ENCODE data around the gene CGB7. TPM values are rescaled to one million over a fixed set of nuclear protein-coding genes. Genes with fewer than 3 reads are reported as not detected.

The CGB7 gene
- total and polyA plus RNA-seq, 9 of the 15 experiments (the other 6 are each of a cell fraction or from before 2014, with no cell fraction given): not detected

DNA sequence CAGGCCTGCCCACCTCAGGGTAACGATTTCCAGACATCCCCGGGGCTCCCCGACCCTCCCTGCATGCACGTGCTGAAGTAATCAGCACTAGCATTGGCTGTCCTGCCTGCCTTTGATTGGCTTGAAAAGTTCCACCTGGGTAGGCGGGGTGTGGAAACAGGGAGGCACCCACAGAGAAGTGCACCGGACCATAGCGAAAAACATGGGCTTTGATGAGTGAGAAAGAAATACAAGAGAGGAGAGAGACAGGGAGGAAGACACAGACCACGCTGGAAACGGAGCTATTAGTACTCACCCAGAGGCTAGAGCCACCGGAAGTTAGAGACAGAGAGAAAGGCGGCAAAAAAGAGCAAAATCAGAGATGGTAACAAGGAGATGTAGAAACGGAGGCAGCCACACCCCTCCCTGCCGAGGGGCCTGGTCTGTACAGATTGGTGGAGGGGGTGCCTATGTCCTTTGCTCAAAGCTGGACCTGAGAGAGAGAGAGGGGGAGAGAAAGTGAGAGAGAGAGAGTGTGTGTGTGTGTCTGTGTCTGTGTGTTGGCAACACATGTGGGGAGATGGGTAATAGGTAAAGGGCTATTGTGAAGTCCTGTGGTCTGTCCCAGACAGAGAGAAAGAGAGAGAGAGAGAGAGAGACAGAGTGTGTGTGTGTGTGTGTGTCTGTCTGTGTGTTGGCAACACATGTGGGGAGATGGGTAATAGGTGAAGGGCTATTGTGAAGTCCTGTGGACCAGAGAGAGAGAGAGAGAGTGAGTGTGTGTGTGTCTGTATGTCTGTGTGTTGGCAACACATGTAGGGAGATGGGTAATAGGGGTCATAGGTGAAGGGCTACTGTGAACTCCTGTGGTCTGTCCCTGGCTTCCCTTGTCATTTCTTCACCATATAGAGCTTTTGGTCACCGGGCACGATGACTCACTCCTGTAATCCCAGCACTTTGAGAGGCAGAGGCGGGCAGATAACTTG, 36.3 kb downstream of the CGB7 start (continued):
- TF ChIP-seq NR2C2 (CRISPR knock-in tag; IDR thresholded peaks at IDR 0.05): no peak
- TF ChIP-seq NR2C2 (tag; IDR thresholded peaks at IDR 0.05): peak; percentile 86
- 0 out of 2 replicates have a peak, but pooled peaks have one; percentile 17 for TF ChIP-seq CBFA2T3 (IDR thresholded peaks at IDR 0.05)
- TF ChIP-seq, protein P1, sequence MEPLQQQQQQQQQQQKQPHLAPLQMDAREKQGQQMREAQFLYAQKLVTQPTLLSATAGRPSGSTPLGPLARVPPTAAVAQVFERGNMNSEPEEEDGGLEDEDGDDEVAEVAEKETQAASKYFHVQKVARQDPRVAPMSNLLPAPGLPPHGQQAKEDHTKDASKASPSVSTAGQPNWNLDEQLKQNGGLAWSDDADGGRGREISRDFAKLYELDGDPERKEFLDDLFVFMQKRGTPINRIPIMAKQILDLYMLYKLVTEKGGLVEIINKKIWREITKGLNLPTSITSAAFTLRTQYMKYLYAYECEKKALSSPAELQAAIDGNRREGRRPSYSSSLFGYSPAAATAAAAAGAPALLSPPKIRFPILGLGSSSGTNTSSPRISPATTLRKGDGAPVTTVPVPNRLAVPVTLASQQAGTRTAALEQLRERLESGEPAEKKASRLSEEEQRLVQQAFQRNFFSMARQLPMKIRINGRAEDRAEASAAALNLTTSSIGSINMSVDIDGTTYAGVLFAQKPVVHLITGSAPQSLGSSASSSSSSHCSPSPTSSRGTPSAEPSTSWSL (CRISPR knock-in tag; IDR thresholded peaks at IDR 0.05; ENCODE audit: borderline replicate concordance): no peak
- no peak for TF ChIP-seq HIVEP1 (CRISPR knock-in tag; IDR thresholded peaks at IDR 0.05)
- no peak for TF ChIP-seq NFIX (CRISPR knock-in tag; IDR thresholded peaks at IDR 0.05; ENCODE audit: low read depth)
- TF ChIP-seq NR2F6 (CRISPR knock-in tag; IDR thresholded peaks at IDR 0.05): no peak
- no peak for TF ChIP-seq NCOA6 (IDR thresholded peaks at IDR 0.05)
- no peak for TF ChIP-seq TAF1 (IDR thresholded peaks at IDR 0.05; ENCODE audit: control insufficient read depth, extremely low read depth, insufficient read depth, low read length, severe bottlenecking)
- TF ChIP-seq, protein P2, sequence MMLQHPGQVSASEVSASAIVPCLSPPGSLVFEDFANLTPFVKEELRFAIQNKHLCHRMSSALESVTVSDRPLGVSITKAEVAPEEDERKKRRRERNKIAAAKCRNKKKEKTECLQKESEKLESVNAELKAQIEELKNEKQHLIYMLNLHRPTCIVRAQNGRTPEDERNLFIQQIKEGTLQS (IDR thresholded peaks at IDR 0.05): peak; percentile 84
- TF ChIP-seq, protein P2 (CRISPR knock-in tag; conservative IDR thresholded peaks at IDR 0.05): no peak
- TF ChIP-seq POLR2H (tag; IDR thresholded peaks at IDR 0.05; ENCODE audit: low read depth): no peak
- TF ChIP-seq, protein P3, sequence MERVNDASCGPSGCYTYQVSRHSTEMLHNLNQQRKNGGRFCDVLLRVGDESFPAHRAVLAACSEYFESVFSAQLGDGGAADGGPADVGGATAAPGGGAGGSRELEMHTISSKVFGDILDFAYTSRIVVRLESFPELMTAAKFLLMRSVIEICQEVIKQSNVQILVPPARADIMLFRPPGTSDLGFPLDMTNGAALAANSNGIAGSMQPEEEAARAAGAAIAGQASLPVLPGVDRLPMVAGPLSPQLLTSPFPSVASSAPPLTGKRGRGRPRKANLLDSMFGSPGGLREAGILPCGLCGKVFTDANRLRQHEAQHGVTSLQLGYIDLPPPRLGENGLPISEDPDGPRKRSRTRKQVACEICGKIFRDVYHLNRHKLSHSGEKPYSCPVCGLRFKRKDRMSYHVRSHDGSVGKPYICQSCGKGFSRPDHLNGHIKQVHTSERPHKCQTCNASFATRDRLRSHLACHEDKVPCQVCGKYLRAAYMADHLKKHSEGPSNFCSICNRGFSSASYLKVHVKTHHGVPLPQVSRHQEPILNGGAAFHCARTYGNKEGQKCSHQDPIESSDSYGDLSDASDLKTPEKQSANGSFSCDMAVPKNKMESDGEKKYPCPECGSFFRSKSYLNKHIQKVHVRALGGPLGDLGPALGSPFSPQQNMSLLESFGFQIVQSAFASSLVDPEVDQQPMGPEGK (CRISPR knock-in tag; IDR thresholded peaks at IDR 0.05; ENCODE audit: borderline replicate concordance): no peak
- TF ChIP-seq, protein P4, sequence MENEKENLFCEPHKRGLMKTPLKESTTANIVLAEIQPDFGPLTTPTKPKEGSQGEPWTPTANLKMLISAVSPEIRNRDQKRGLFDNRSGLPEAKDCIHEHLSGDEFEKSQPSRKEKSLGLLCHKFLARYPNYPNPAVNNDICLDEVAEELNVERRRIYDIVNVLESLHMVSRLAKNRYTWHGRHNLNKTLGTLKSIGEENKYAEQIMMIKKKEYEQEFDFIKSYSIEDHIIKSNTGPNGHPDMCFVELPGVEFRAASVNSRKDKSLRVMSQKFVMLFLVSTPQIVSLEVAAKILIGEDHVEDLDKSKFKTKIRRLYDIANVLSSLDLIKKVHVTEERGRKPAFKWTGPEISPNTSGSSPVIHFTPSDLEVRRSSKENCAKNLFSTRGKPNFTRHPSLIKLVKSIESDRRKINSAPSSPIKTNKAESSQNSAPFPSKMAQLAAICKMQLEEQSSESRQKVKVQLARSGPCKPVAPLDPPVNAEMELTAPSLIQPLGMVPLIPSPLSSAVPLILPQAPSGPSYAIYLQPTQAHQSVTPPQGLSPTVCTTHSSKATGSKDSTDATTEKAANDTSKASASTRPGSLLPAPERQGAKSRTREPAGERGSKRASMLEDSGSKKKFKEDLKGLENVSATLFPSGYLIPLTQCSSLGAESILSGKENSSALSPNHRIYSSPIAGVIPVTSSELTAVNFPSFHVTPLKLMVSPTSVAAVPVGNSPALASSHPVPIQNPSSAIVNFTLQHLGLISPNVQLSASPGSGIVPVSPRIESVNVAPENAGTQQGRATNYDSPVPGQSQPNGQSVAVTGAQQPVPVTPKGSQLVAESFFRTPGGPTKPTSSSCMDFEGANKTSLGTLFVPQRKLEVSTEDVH (IDR thresholded peaks at IDR 0.05; ENCODE audit: low read depth, partially characterized antibody): no peak
- TF ChIP-seq MTA2 (IDR thresholded peaks at IDR 0.05; ENCODE audit: low read depth): no peak
- TF ChIP-seq, protein P5, sequence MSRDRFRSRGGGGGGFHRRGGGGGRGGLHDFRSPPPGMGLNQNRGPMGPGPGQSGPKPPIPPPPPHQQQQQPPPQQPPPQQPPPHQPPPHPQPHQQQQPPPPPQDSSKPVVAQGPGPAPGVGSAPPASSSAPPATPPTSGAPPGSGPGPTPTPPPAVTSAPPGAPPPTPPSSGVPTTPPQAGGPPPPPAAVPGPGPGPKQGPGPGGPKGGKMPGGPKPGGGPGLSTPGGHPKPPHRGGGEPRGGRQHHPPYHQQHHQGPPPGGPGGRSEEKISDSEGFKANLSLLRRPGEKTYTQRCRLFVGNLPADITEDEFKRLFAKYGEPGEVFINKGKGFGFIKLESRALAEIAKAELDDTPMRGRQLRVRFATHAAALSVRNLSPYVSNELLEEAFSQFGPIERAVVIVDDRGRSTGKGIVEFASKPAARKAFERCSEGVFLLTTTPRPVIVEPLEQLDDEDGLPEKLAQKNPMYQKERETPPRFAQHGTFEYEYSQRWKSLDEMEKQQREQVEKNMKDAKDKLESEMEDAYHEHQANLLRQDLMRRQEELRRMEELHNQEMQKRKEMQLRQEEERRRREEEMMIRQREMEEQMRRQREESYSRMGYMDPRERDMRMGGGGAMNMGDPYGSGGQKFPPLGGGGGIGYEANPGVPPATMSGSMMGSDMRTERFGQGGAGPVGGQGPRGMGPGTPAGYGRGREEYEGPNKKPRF (IDR thresholded peaks at IDR 0.05; ENCODE audit: low read depth, low read length): no peak
